Measurements from ENCODE around the gene PTPMT1.

The PTPMT1 gene

GRCh38 chr11:47615249-47615648 lies 49.9 kb downstream of the PTPMT1 start:
- no peak overlapping the region for H3K27ac ChIP-seq (ENCODE audit: low read length)
- no peak for TF ChIP-seq CTCF (IDR thresholded peaks at IDR 0.05; ENCODE audit: low read depth, low read length)

GRCh38 chr11:47616726-47617416 lies 51.5 kb downstream of the PTPMT1 start:
- Histone ChIP-seq H3K79me2 (ENCODE audit: low read length) (no peaks in the 10 kb centered on the region), H3K9me3 (ENCODE audit: insufficient read depth, low read length) (no peaks in the 10 kb centered on the region), H3K27ac (ENCODE audit: low read length) (no peak overlapping the region), H3K36me3 (replicated peaks; ENCODE audit: low read depth, low read length) (peaks cover 10% of the 10 kb centered on the region), H3K4me2 (ENCODE audit: low read length) (no peak overlapping the region), H3K4me1 (ENCODE audit: low read length) (peaks cover 17% of the 10 kb centered on the region), H3K9ac (ENCODE audit: low read length) (no peak overlapping the region), H2AFZ (ENCODE audit: low read depth, low read length) (no peak overlapping the region), H3K4me3 (ENCODE audit: low read length) (no peak overlapping the region), H3K27me3 (ENCODE audit: low read depth, low read length) (no peaks in the 10 kb centered on the region), H4K20me1 (ENCODE audit: insufficient read depth, low read length) (no peaks in the 10 kb centered on the region)
- TF ChIP-seq CTCF (IDR thresholded peaks at IDR 0.05; ENCODE audit: low read depth, low read length) = peak; percentile 82
- TF ChIP-seq EZH2phosphoT487 (IDR thresholded peaks at IDR 0.05; ENCODE audit: low read depth) = no peak

More at GRCh38 chr11:47615249-47615648, 49.9 kb downstream of the PTPMT1 start:
- H2AFZ ChIP-seq (ENCODE audit: low read depth, low read length) = no peak overlapping the region
- H3K9ac ChIP-seq (ENCODE audit: low read length) = no peak overlapping the region
- peaks cover 13% of the 10 kb centered on the region for H3K36me3 ChIP-seq (replicated peaks; ENCODE audit: low read depth, low read length)
- H3K4me1 ChIP-seq (ENCODE audit: low read length) = peaks cover 26% of the 10 kb centered on the region
- H3K79me2 ChIP-seq (ENCODE audit: low read length) = no peaks in the 10 kb centered on the region
- no peaks in the 10 kb centered on the region for H3K9me3 ChIP-seq (ENCODE audit: insufficient read depth, low read length)
- H3K4me2 ChIP-seq (ENCODE audit: low read length) = no peak overlapping the region
- H3K4me3 ChIP-seq (ENCODE audit: low read length) = no peak overlapping the region
- no peaks in the 10 kb centered on the region for H3K27me3 ChIP-seq (ENCODE audit: low read depth, low read length)
- H4K20me1 ChIP-seq (ENCODE audit: insufficient read depth, low read length) = no peaks in the 10 kb centered on the region

- peaks cover 12% of the 10 kb centered on the region for H3K4me1 ChIP-seq (ENCODE audit: low read length)
- H3K36me3 ChIP-seq (replicated peaks; ENCODE audit: low read depth, low read length) = peaks cover 14% of the 10 kb centered on the region
- no peak overlapping the region for H3K27ac ChIP-seq (ENCODE audit: low read length)
- no peaks in the 10 kb centered on the region for H4K20me1 ChIP-seq (ENCODE audit: insufficient read depth, low read length)
- no peaks in the 10 kb centered on the region for H3K79me2 ChIP-seq (ENCODE audit: low read length)
- no peaks in the 10 kb centered on the region for H3K9me3 ChIP-seq (ENCODE audit: insufficient read depth, low read length)
- H3K9ac ChIP-seq (ENCODE audit: low read length) = no peak overlapping the region
- no peak overlapping the region for H3K4me2 ChIP-seq (ENCODE audit: low read length)
- no peaks in the 10 kb centered on the region for H3K27me3 ChIP-seq (ENCODE audit: low read depth, low read length)
- TF ChIP-seq CTCF (IDR thresholded peaks at IDR 0.05; ENCODE audit: low read depth, low read length) (no peak), EZH2phosphoT487 (IDR thresholded peaks at IDR 0.05; ENCODE audit: low read depth) (no peak)
- no peak overlapping the region for H2AFZ ChIP-seq (ENCODE audit: low read depth, low read length)
- no peak overlapping the region for H3K4me3 ChIP-seq (ENCODE audit: low read length)
Measured at GRCh38 chr11:47617417-47617809, 52.0 kb downstream of the PTPMT1 start.

GRCh38 chr11:47620836-47621378 lies 55.5 kb downstream of the PTPMT1 start:
- H3K4me1 ChIP-seq (ENCODE audit: low read length) = peaks cover 12% of the 10 kb centered on the region
- no peak overlapping the region for H3K9ac ChIP-seq (ENCODE audit: low read length)
- H2AFZ ChIP-seq (ENCODE audit: low read depth, low read length) = no peak overlapping the region
- H4K20me1 ChIP-seq (ENCODE audit: insufficient read depth, low read length) = no peaks in the 10 kb centered on the region
- H3K4me3 ChIP-seq (ENCODE audit: low read length) = no peak overlapping the region
- H3K27ac ChIP-seq (ENCODE audit: low read length) = no peak overlapping the region
- peaks cover 22% of the 10 kb centered on the region for H3K36me3 ChIP-seq (replicated peaks; ENCODE audit: low read depth, low read length)
- H3K9me3 ChIP-seq (ENCODE audit: insufficient read depth, low read length) = no peaks in the 10 kb centered on the region
- no peaks in the 10 kb centered on the region for H3K79me2 ChIP-seq (ENCODE audit: low read length)
- TF ChIP-seq EZH2phosphoT487 (IDR thresholded peaks at IDR 0.05; ENCODE audit: low read depth) = no peak
- no peak for TF ChIP-seq CTCF (IDR thresholded peaks at IDR 0.05; ENCODE audit: low read depth, low read length)
- H3K4me2 ChIP-seq (ENCODE audit: low read length) = no peak overlapping the region
- no peaks in the 10 kb centered on the region for H3K27me3 ChIP-seq (ENCODE audit: low read depth, low read length)

Data from OCI-LY3 (cell line).